GM12873 (cell line): ENCODE data around the gene GNAI1.

ENCODE experiments used
- CTCF ChIP-seq: IDR thresholded peaks from 2 replicates; pipeline ENCODE4 v1.5.1; 2012; ENCODE audit warnings: low read depth, mild to moderate bottlenecking, moderate library complexity, low read length, control low read depth; ENCODE audit not compliant: insufficient read depth; ENCODE audit errors: missing control alignments

Gene GNAI1

GRCh38 chr7:80230327-80230726, 95.7 kb downstream of the GNAI1 start:
- no peak for TF ChIP-seq CTCF

- TF ChIP-seq CTCF = no peak
These were observed 97.1 kb downstream of the GNAI1 start for GRCh38 chr7:80231707-80232106.

DNA sequence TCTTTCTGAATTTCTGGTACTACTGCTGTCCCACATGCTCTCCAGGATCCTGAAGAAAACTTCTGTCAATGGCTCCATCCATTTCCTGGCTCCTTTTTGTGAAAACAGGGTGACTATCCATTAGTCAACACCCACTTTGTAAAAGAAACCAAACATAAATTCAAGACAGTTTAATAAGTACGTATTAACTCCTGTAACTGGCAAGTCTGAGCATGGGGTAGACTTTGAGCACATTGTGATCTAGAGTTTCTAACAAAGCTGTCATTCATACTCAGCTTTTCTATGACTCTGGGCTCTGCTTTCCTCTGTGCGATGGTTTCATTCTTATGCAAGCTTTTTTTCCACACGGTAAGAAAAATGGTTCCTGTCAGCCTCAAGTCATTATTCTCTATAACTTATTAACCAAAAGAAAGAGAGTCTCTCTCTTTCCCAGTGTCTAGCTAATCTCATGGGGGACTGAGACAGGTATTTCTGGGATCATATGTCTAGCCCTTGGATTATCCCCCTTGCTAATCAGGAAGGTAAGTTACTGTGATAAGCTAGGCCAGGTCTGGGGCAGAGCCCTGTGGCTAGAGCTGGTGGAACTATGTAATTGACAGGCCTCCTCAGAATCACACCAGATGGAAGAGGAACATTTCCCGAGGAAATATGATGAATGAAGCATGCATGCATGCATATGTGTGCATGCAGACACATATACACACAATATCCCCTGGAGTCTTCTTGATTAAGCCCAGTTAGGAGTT, 98.5 kb downstream of the GNAI1 start:
- no peak for TF ChIP-seq CTCF

- TF ChIP-seq CTCF = no peak
These were observed 100.7 kb downstream of the GNAI1 start for GRCh38 chr7:80235334-80235733.

- TF ChIP-seq CTCF = no peak
These were observed 102.0 kb downstream of the GNAI1 start for GRCh38 chr7:80236681-80237080.

- TF ChIP-seq CTCF = no peak
These were observed 105.8 kb downstream of the GNAI1 start for GRCh38 chr7:80240265-80241025.

DNA sequence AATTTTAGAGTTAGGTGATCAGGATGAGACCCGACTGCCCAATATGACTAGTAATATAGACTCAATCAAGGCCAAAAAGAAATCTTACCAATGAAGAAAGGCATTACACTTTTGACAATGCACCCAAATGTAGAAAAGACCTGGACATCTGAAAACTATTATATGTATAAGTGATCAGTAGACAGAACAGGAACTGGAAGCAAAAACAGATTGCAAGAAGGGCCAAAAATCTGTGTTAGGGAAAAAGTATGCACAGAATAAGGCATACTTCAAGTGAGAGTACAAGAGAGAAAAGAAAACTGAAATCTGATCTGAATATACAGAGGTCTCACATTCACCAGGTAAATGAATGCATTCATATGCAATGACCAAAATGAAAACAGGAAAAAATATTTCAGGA, 107.0 kb downstream of the GNAI1 start:
- TF ChIP-seq CTCF = no peak
